Activated CD8-positive, alpha-beta memory T cell treated with anti-CD3 and anti-CD28 coated beads, Interleukin-2, amount 50 U/mL, for 48 hours (primary cell): ENCODE results near the gene PTGDS.

ENCODE experiments used
- DNase-seq: peaks from one replicate; pipeline ENCODE4 v3.0.0-alpha.2; 2020

The PTGDS gene

GRCh38 chr9:136946228-136947027 lies 30.9 kb upstream of the PTGDS start:
- no peak for DNase-seq

GRCh38 chr9:136947028-136947891 lies 30.0 kb upstream of the PTGDS start:
- DNase-seq, result no peak

- no peak for DNase-seq
Observed at GRCh38 chr9:136947955-136948510, 29.3 kb upstream of the PTGDS start.

- DNase-seq, result no peak
Observed at GRCh38 chr9:136949239-136949816, 28.0 kb upstream of the PTGDS start.

- peak; percentile 96 for DNase-seq
Observed at GRCh38 chr9:136949817-136950655, 27.3 kb upstream of the PTGDS start.

GRCh38 chr9:136950656-136951276 lies 26.5 kb upstream of the PTGDS start:
- DNase-seq, result no peak

- no peak for DNase-seq
Observed at GRCh38 chr9:136951541-136952320, 25.6 kb upstream of the PTGDS start, which contains the start of gene LCN12. Gene LCN12, plus strand, starts transcription at chr9:136952273. Its CDS starts 55 bp downstream, at chr9:136952328.

- DNase-seq, result no peak
Observed at GRCh38 chr9:136952321-136952850, 24.9 kb upstream of the PTGDS start.

GRCh38 chr9:136952876-136953770 lies 24.2 kb upstream of the PTGDS start:
- no peak for DNase-seq

- DNase-seq, result no peak
Observed at GRCh38 chr9:136953771-136954269, 23.5 kb upstream of the PTGDS start.

- DNase-seq, result no peak
Observed at GRCh38 chr9:136954270-136955083, 22.8 kb upstream of the PTGDS start.

GRCh38 chr9:136955202-136955942 lies 21.9 kb upstream of the PTGDS start:
- DNase-seq, result no peak

- no peak for DNase-seq
Observed at GRCh38 chr9:136955943-136956335, 21.4 kb upstream of the PTGDS start.

GRCh38 chr9:136956604-136957003 lies 20.7 kb upstream of the PTGDS start:
- no peak for DNase-seq

- DNase-seq, result no peak
Observed at GRCh38 chr9:136957461-136957860, 19.8 kb upstream of the PTGDS start.

- no peak for DNase-seq
Observed at GRCh38 chr9:136957901-136958300, 19.4 kb upstream of the PTGDS start.

- DNase-seq, result no peak
Observed at GRCh38 chr9:136958473-136958872, 18.8 kb upstream of the PTGDS start.
